Smooth muscle cell (in vitro differentiated cells): ENCODE data around the gene CSNK1E. TPM values are rescaled to one million over a fixed set of nuclear protein-coding genes. Genes with fewer than 3 reads are reported as not detected.
"Not testable (repeated sequence)": the region's sequence is repeated elsewhere in the genome, so short reads cannot be mapped to it uniquely, and the experiment has no call there.

ENCODE experiments used
- DNase-seq: peaks from one replicate; lab custom pipeline; 2025; ENCODE audit not compliant: unreplicated experiment; lab: John Stamatoyannopoulos, UW
- H2AFZ ChIP-seq: fragments of 200-600 bp; sonication (generic); 2 replicates; pipeline ENCODE4 v1.6.0; 2016; ENCODE audit warnings: antibody characterized with exemption, low read depth, mild to moderate bottlenecking
- H3F3A ChIP-seq: fragments of 200-600 bp; sonication (generic); 2 replicates; pipeline ENCODE4 v1.6.0; 2017; ENCODE audit warnings: antibody characterized with exemption, low read depth
- H3K27ac ChIP-seq: fragments of 200-600 bp; sonication (generic); 2 replicates; pipeline ENCODE4 v1.5.1; 2016; ENCODE audit warnings: low read depth, mild to moderate bottlenecking
- H3K27me3 ChIP-seq: fragments of 200-600 bp; sonication (generic); 2 replicates; pipeline ENCODE4 v1.6.1; 2016; ENCODE audit warnings: low read depth, mild to moderate bottlenecking
- H3K36me3 ChIP-seq: fragments of 200-600 bp; sonication (generic); 2 replicates; pipeline ENCODE4 v1.5.1; 2016; ENCODE audit warnings: low read depth
- H3K4me1 ChIP-seq: fragments of 200-600 bp; sonication (generic); 2 replicates; pipeline ENCODE4 v1.5.1; 2016; ENCODE audit warnings: low read depth
- H3K4me2 ChIP-seq: fragments of 200-600 bp; sonication (generic); 2 replicates; pipeline ENCODE4 v1.6.0; 2016; ENCODE audit warnings: mild to moderate bottlenecking
- H3K4me3 ChIP-seq: fragments of 200-600 bp; sonication (generic); 2 replicates; pipeline ENCODE4 v1.5.1; 2016; ENCODE audit warnings: mild to moderate bottlenecking
- H3K79me2 ChIP-seq: fragments of 200-600 bp; sonication (generic); 2 replicates; pipeline ENCODE4 v1.6.0; 2016; ENCODE audit warnings: low read depth, mild to moderate bottlenecking
- H3K9ac ChIP-seq: fragments of 200-600 bp; sonication (generic); 2 replicates; pipeline ENCODE4 v1.6.0; 2016; ENCODE audit warnings: low read depth
- H3K9me3 ChIP-seq: fragments of 200-600 bp; sonication (generic); replicated peaks from 2 replicates; pipeline ENCODE4 v1.5.1; 2016; ENCODE audit warnings: low read depth
- H4K20me1 ChIP-seq: fragments of 200-600 bp; sonication (generic); 2 replicates; pipeline ENCODE4 v1.6.0; 2016; ENCODE audit warnings: low read depth
- CTCF ChIP-seq: fragments of 200-600 bp; sonication (generic); IDR thresholded peaks from 2 replicates; pipeline ENCODE4 v1.5.1; 2017; ENCODE audit warnings: borderline replicate concordance, mild to moderate bottlenecking, antibody characterized with exemption; ENCODE audit not compliant: insufficient read depth, poor library complexity, severe bottlenecking
- WGBS: methylation state at CpG from one replicate; pipeline ENCODE4 v1.1.7; 2016; ENCODE audit warnings: low lambda C conversion rate; 5-methylcytosine and 5-hydroxymethylcytosine counted together
- polyA plus RNA-seq: library from polyadenylated mRNA; unstranded; fragments of >200 nt; fragmentation: Nextera tagmentation; extraction: Ambion mirVana; gene quantifications from 2 replicates; pipeline ENCODE4 v1.2.1, GENCODE V29; 2016
- total RNA-seq: library from RNA; depleted of rRNA; stranded (reverse); fragments of >200 nt; gene quantifications from 2 replicates; pipeline ENCODE4 v1.2.3, GENCODE V29; 2014

CSNK1E gene
- total and polyA plus RNA-seq, 2 experiments from 2014 or later = 94.7 to 154 TPM

- no peak for DNase-seq
Measured at GRCh38 chr22:38347181-38347943, 30.1 kb upstream of the CSNK1E start.

GRCh38 chr22:38346506-38346905 lies 29.3 kb upstream of the CSNK1E start:
- H3K27ac ChIP-seq = no peak overlapping the region
- DNase-seq = no peak
- H3K9ac ChIP-seq = no peak overlapping the region
- H3K27me3 ChIP-seq = no peaks in the 10 kb centered on the region
- H3K36me3 ChIP-seq = no peaks in the 10 kb centered on the region
- H3F3A ChIP-seq = no peaks in the 10 kb centered on the region
- no peaks in the 10 kb centered on the region for H3K79me2 ChIP-seq
- no peak overlapping the region for H3K4me3 ChIP-seq
- H2AFZ ChIP-seq = no peak overlapping the region
- no peak for TF ChIP-seq CTCF
- no peak overlapping the region for H3K4me2 ChIP-seq
- no peaks in the 10 kb centered on the region for H4K20me1 ChIP-seq
- no peaks in the 10 kb centered on the region for H3K4me1 ChIP-seq
- 89% methylated on average over 13 of the region's 14 CpGs for WGBS
- no peaks in the 10 kb centered on the region for H3K9me3 ChIP-seq

More at GRCh38 chr22:38347181-38347943, 30.1 kb upstream of the CSNK1E start:
- H3K79me2 ChIP-seq = no peaks in the 10 kb centered on the region
- no peaks in the 10 kb centered on the region for H3F3A ChIP-seq
- H3K4me3 ChIP-seq = no peak overlapping the region
- no peaks in the 10 kb centered on the region for H3K9me3 ChIP-seq
- no peak overlapping the region for H2AFZ ChIP-seq
- no peak overlapping the region for H3K4me2 ChIP-seq
- H3K36me3 ChIP-seq = no peaks in the 10 kb centered on the region
- no peak for TF ChIP-seq CTCF
- H3K27me3 ChIP-seq = no peaks in the 10 kb centered on the region
- H4K20me1 ChIP-seq = no peaks in the 10 kb centered on the region
- no peak overlapping the region for H3K27ac ChIP-seq
- 89% methylated on average over 15 of the region's 15 CpGs for WGBS
- no peak overlapping the region for H3K9ac ChIP-seq
- no peaks in the 10 kb centered on the region for H3K4me1 ChIP-seq

- Histone ChIP-seq H3K4me1 (no peaks in the 10 kb centered on the region), H3K4me2 (no peak overlapping the region), H3K9me3 (no peaks in the 10 kb centered on the region), H3F3A (no peaks in the 10 kb centered on the region), H3K9ac (no peak overlapping the region), H3K4me3 (no peak overlapping the region), H4K20me1 (no peaks in the 10 kb centered on the region), H3K79me2 (no peaks in the 10 kb centered on the region), H3K36me3 (no peaks in the 10 kb centered on the region), H3K27ac (no peak overlapping the region), H2AFZ (no peak overlapping the region), H3K27me3 (no peaks in the 10 kb centered on the region)
- no peak for TF ChIP-seq CTCF
- no peak for DNase-seq
- WGBS = 96% methylated on average over 6 of the region's 6 CpGs
Measured at GRCh38 chr22:38345782-38346181, 28.5 kb upstream of the CSNK1E start.

- H3K27ac ChIP-seq, H3K4me2 ChIP-seq, H3K4me3 ChIP-seq, H3K9ac ChIP-seq, H3F3A ChIP-seq, H3K36me3 ChIP-seq, H2AFZ ChIP-seq, H4K20me1 ChIP-seq, DNase-seq, H3K79me2 ChIP-seq, H3K9me3 ChIP-seq, H3K4me1 ChIP-seq, H3K27me3 ChIP-seq: not testable (repeated sequence)
- WGBS = 94% methylated on average over 6 of the region's 6 CpGs
Measured at GRCh38 chr22:38339893-38340292, 22.7 kb upstream of the CSNK1E start.
